A673 (cell line): Measurements from ENCODE around the gene TXNDC17. TPM values are rescaled to one million over a fixed set of nuclear protein-coding genes. Genes with fewer than 3 reads are reported as not detected.
"Not testable (repeated sequence)": the region's sequence is repeated elsewhere in the genome, so short reads cannot be mapped to it uniquely, and the experiment has no call there.

Experiments used
- BruUV-seq: library from RNA; stranded (reverse); fragments of 400-500 nt; replicated peaks from 2 replicates; lab custom pipeline; 2021; lab: Mats Ljungman, UMichigan
- CTCF ChIA-PET: fragments of 300-600 bp; sonication (Branson Sonifier 250); formaldehyde crosslinking; loops from one replicate; lab custom pipeline; 2022; ENCODE audit warnings: antibody characterized with exemption; lab: Charles Lee
- POLR2A ChIA-PET: fragments of 300-600 bp; sonication (Branson Sonifier 250); formaldehyde crosslinking; loops from one replicate; lab custom pipeline; 2022; ENCODE audit warnings: antibody characterized with exemption; ENCODE audit not compliant: low non-redundant PET; lab: Charles Lee
- DNase-seq: peaks from one replicate; pipeline ENCODE4 v3.0.0-alpha.2; 2015; ENCODE audit warnings: low spot score
- H3K27ac ChIP-seq: fragments of 200-600 bp; sonication (generic); 2 replicates; pipeline ENCODE4 v1.5.1; 2016; ENCODE audit warnings: mixed run types, low read depth, mild to moderate bottlenecking, mixed read lengths, antibody characterized with exemption, low read length; ENCODE audit not compliant: poor library complexity, severe bottlenecking
- H3K27me3 ChIP-seq: fragments of 200-600 bp; sonication (generic); replicated peaks from 2 replicates; pipeline ENCODE4 v1.6.1; 2017; ENCODE audit warnings: mixed run types, low read depth, mild to moderate bottlenecking, mixed read lengths, antibody characterized with exemption, low read length; ENCODE audit not compliant: insufficient read depth, poor library complexity
- H3K36me3 ChIP-seq: fragments of 200-600 bp; sonication (generic); 2 replicates; pipeline ENCODE4 v1.6.1; 2016; ENCODE audit warnings: mixed run types, mild to moderate bottlenecking, mixed read lengths, antibody characterized with exemption, low read length; ENCODE audit not compliant: insufficient read depth, poor library complexity, severe bottlenecking
- H3K4me1 ChIP-seq: fragments of 200-600 bp; sonication (generic); 2 replicates; pipeline ENCODE4 v1.6.1; 2017; ENCODE audit warnings: mixed run types, mild to moderate bottlenecking, mixed read lengths, antibody characterized with exemption, low read length; ENCODE audit not compliant: insufficient read depth, poor library complexity, severe bottlenecking
- H3K4me3 ChIP-seq: fragments of 200-600 bp; sonication (generic); 2 replicates; pipeline ENCODE4 v1.5.1; 2016; ENCODE audit warnings: low read depth, mixed run types, mild to moderate bottlenecking, mixed read lengths, low read length; ENCODE audit not compliant: poor library complexity, severe bottlenecking
- H3K9me3 ChIP-seq: fragments of 200-600 bp; sonication (generic); 2 replicates; pipeline ENCODE4 v1.6.1; 2016; ENCODE audit warnings: mixed run types, low read depth, mild to moderate bottlenecking, mixed read lengths, antibody characterized with exemption, low read length; ENCODE audit not compliant: poor library complexity, severe bottlenecking
- CTCF ChIP-seq: fragments of 300-800, 200-600 bp; sonication (generic); conservative IDR thresholded peaks from 2 replicates; pipeline ENCODE4 v1.5.1; 2017; ENCODE audit warnings: low read depth, mild to moderate bottlenecking, antibody characterized with exemption, low read length, moderate library complexity, mixed read lengths
- EZH2 ChIP-seq: fragments of 200-600 bp; sonication (generic); IDR thresholded peaks from 2 replicates; pipeline ENCODE4 v1.6.1; 2017; ENCODE audit warnings: borderline replicate concordance, low read depth, mild to moderate bottlenecking, mixed read lengths, antibody characterized with exemption, low read length; ENCODE audit not compliant: poor library complexity, severe bottlenecking
- intact Hi-C: fragments of 100-400 bp; cut with micrococcal nuclease; formaldehyde crosslinking; loops from one replicate; pipeline ENCODE4 v1.10.0; 2022; ENCODE audit not compliant: unreplicated experiment
- total RNA-seq: library from RNA; stranded (reverse); gene quantifications from 2 replicates; pipeline ENCODE4 v1.2.3, GENCODE V29; 2021

The TXNDC17 gene
- total RNA-seq, 1 experiment from 2014 or later = 147 TPM

GRCh38 chr17:6657633-6658287, 16.9 kb downstream of the TXNDC17 start:
- H3K4me1 ChIP-seq = no peaks in the 10 kb centered on the region
- no peak overlapping the region for H3K4me3 ChIP-seq
- H3K27ac ChIP-seq = no peak overlapping the region
- intact Hi-C loops = no loop called here
- H3K27me3 ChIP-seq = peaks cover 50% of the 10 kb centered on the region
- no peak for TF ChIP-seq EZH2
- no peak for TF ChIP-seq CTCF
- H3K9me3 ChIP-seq = no peaks in the 10 kb centered on the region
- ChIA-PET CTCF (interaction anchor here (0.6 kb wide), 1 partner anchor 151 kb away, joined by 3 read pairs; no protein-coding TSS in a partner anchor), POLR2A (no interaction called here)
- no TSS peak for BruUV-seq
- DNase-seq = no peak
- H3K36me3 ChIP-seq = no peaks in the 10 kb centered on the region

- CTCF ChIA-PET = interaction anchor here (0.5 kb wide), 1 partner anchor 1227 kb away, joined by 3 read pairs; no protein-coding TSS in a partner anchor
- H3K27ac ChIP-seq, H3K4me3 ChIP-seq, intact Hi-C loops, DNase-seq, BruUV-seq, H3K9me3 ChIP-seq, H3K4me1 ChIP-seq, H3K36me3 ChIP-seq, POLR2A ChIA-PET: not testable (repeated sequence)
- peaks cover 50% of the 10 kb centered on the region for H3K27me3 ChIP-seq
Measured at GRCh38 chr17:6658411-6658810, 17.6 kb downstream of the TXNDC17 start.

GRCh38 chr17:6660101-6660500, 19.2 kb downstream of the TXNDC17 start:
- ChIA-PET CTCF (interaction anchor here (0.6 kb wide), 1 partner anchor 127 kb away, joined by 3 read pairs; no protein-coding TSS in a partner anchor), POLR2A (no interaction called here)
- Histone ChIP-seq H3K27me3 (peaks cover 42% of the 10 kb centered on the region), H3K27ac (no peak overlapping the region), H3K4me3 (no peak overlapping the region), H3K36me3 (no peaks in the 10 kb centered on the region), H3K9me3 (no peaks in the 10 kb centered on the region), H3K4me1 (no peaks in the 10 kb centered on the region)
- DNase-seq = no peak
- TF ChIP-seq EZH2 (no peak), CTCF (no peak)
- BruUV-seq = no TSS peak
- intact Hi-C loops = loop anchor here (10.0 kb wide), 2 partner anchors 175 to 235 kb away; partner anchors contain the start of gene TEKT1
